HepG2 (cell line): ENCODE measurements around the gene CFAP92.

Source experiments
- CEBPB ChIP-seq: IDR thresholded peaks from 2 replicates; pipeline ENCODE4 v1.6.1; 2011; ENCODE audit warnings: low read depth, low read length, improper control_type of control experiment, borderline replicate concordance
- MEIS2 ChIP-seq: sonication (generic); formaldehyde crosslinking; IDR thresholded peaks from 2 replicates; pipeline ENCODE4 v1.9.0; 2021; ENCODE audit warnings: mild to moderate bottlenecking, missing genetic modification reagents
- RXRA ChIP-seq: sonication (generic); formaldehyde crosslinking; IDR thresholded peaks from 2 replicates; pipeline ENCODE4 v1.5.1; 2020; ENCODE audit warnings: missing genetic modification reagents
- ZNF30 ChIP-seq: sonication (generic); formaldehyde crosslinking; IDR thresholded peaks from 2 replicates; pipeline ENCODE4 v1.5.0; 2020; ENCODE audit warnings: mild to moderate bottlenecking, missing genetic modification reagents

DNA sequence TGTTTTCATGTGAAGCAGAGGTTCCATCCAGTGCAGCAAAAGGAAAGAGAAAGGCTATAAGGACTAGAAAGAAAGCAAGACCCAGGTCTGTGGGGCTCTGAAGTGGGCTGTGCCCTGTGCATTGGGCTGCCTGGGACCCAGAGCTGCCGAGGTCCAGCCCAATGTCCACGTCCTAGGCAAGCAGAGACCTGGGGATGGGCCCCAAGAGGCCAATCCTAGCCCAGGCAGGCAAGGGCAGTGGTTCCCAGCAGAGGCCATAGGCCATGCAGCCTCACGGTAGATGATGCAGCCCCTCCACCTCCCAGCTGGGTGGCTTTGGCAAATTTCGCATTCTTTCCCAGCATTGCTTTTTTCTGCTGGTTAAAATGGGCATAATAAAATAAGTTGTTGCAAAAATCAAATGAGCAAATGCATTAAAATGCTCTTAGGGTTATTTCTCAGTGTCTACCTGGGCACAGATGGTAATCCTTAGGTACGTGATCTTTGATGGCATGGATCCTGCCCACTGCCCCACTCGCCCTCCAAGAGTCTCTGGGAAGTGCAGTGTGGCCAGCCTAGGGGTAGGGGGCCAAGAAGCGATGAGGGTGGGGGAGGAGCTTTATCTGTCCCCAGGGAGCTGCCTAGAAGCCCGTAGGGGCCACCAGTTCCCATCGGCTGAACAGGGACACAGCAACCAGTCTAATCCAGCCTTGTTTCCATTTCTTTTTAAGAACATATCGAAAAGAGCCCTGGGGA, 44.4 kb upstream of the CFAP92 start:
- no peak for TF ChIP-seq MEIS2 (CRISPR knock-in tag)
- no peak for TF ChIP-seq CEBPB
- TF ChIP-seq RXRA (CRISPR knock-in tag), result no peak
- no peak for TF ChIP-seq ZNF30 (CRISPR knock-in tag)
